HCT116 (cell line): ENCODE measurements around the gene DPYD. TPM values are rescaled to one million over a fixed set of nuclear protein-coding genes. Genes with fewer than 3 reads are reported as not detected.

Experiments
- ATAC-seq: fragments of 200-7000 bp; cut with Tn5 transposase; 2 replicates; pipeline ENCODE4 v1.9.1; 2020; ENCODE audit warnings: mild to moderate bottlenecking, moderate library complexity
- BruUV-seq: library from RNA; stranded (reverse); fragments of 400-500 nt; replicated peaks from 2 replicates; lab custom pipeline; 2021; lab: Mats Ljungman, UMichigan
- CTCF ChIA-PET: fragments of 300-600 bp; sonication (Branson Sonifier 250); formaldehyde crosslinking; loops from one replicate; lab custom pipeline; 2021; ENCODE audit warnings: antibody characterized with exemption; lab: Charles Lee
- POLR2A ChIA-PET: fragments of 300-600, 350-600 bp; sonication (Branson Sonifier 250); formaldehyde crosslinking; loops from one replicate; lab custom pipeline; 2021; ENCODE audit warnings: antibody characterized with exemption; lab: Charles Lee
- RAD21 ChIA-PET, 2 experiments: fragments of 300-600 bp; sonication (Branson Sonifier 250); formaldehyde crosslinking; loops; one replicate each; lab custom pipeline; 2023; ENCODE audit warnings: low total read pairs in 2 of 2; ENCODE audit not compliant: uncharacterized antibody in 2 of 2, unreplicated experiment in 2 of 2, low non-redundant PET in 1 of 2; lab: Charles Lee
- DNase-seq: peaks from one replicate; pipeline ENCODE4 v3.0.0-alpha.2; 2010; ENCODE audit warnings: low read depth, low spot score
- H2AFZ ChIP-seq: fragments of 200-600 bp; shearing (Covaris generic), sonication (generic); 2 replicates; pipeline ENCODE4 v1.6.1; 2017; ENCODE audit warnings: low read depth, mixed run types, mixed read lengths, antibody characterized with exemption, low read length; ENCODE audit not compliant: poor library complexity, severe bottlenecking
- H3K27ac ChIP-seq: 2 replicates; pipeline ENCODE4 v1.5.1; 2012; ENCODE audit warnings: low read depth, low read length
- H3K27me3 ChIP-seq: fragments of 200-600 bp; sonication (generic); 2 replicates; pipeline ENCODE4 v1.6.1; 2016; ENCODE audit warnings: mixed run types, low read length, mixed read lengths; ENCODE audit not compliant: insufficient read depth
- H3K36me3 ChIP-seq, 2 experiments: fragments of 200-500 bp in 1 of 2; fragments of 200-600 bp in 1 of 2; sonication (Bioruptor generic) in 1 of 2; sonication (generic) in 1 of 2; 2 replicates each; pipeline versions ENCODE4 v1.5.1 to v1.6.1; 2014 to 2016; ENCODE audit warnings: low read length in 2 of 2, inconsistent platforms in 1 of 2, mixed read lengths in 1 of 2, mixed run types in 1 of 2; ENCODE audit not compliant: insufficient read depth in 2 of 2, control insufficient read depth in 1 of 2
- H3K4me1 ChIP-seq, 2 experiments: fragments of 200-600 bp in 1 of 2; sonication (generic) in 1 of 2; 2 replicates each; pipeline versions ENCODE4 v1.5.1 to v1.6.1; 2012 to 2017; ENCODE audit warnings: low read length in 2 of 2, inconsistent platforms in 1 of 2, mild to moderate bottlenecking in 1 of 2, mixed read lengths in 1 of 2, mixed run types in 1 of 2, moderate library complexity in 1 of 2; ENCODE audit not compliant: insufficient read depth in 2 of 2, control insufficient read depth in 1 of 2
- H3K4me2 ChIP-seq: fragments of 200-600 bp; sonication (generic); 2 replicates; pipeline ENCODE4 v1.6.1; 2017; ENCODE audit warnings: mixed run types, low read length, mixed read lengths
- H3K4me3 ChIP-seq, 2 experiments: fragments of 200-600 bp in 1 of 2; sonication (generic) in 1 of 2; replicated peaks in 1 of 2; 2 replicates each; pipeline ENCODE4 v1.5.1; 2011 to 2016; ENCODE audit warnings: low read length in 2 of 2, control low read depth in 1 of 2, low read depth in 1 of 2, mild to moderate bottlenecking in 1 of 2, mixed read lengths in 1 of 2, mixed run types in 1 of 2
- H3K79me2 ChIP-seq: fragments of 200-600 bp; sonication (generic); 2 replicates; pipeline ENCODE4 v1.6.1; 2017; ENCODE audit warnings: mild to moderate bottlenecking, mixed run types, low read length, moderate library complexity, mixed read lengths; ENCODE audit not compliant: insufficient read depth
- H3K9ac ChIP-seq: fragments of 200-600 bp; sonication (generic); 2 replicates; pipeline ENCODE4 v1.6.1; 2016; ENCODE audit warnings: low read length, mixed read lengths
- H3K9me2 ChIP-seq: fragments of 200-600 bp; sonication (generic), shearing (Covaris generic); 2 replicates; pipeline ENCODE4 v1.6.1; 2017; ENCODE audit warnings: mixed run types, mild to moderate bottlenecking, moderate library complexity; ENCODE audit not compliant: insufficient read depth
- H3K9me3 ChIP-seq, 2 experiments: fragments of 200-500 bp in 1 of 2; fragments of 200-600 bp in 1 of 2; sonication (Bioruptor generic) in 1 of 2; sonication (generic) in 1 of 2; 2 replicates each; pipeline ENCODE4 v1.6.1; 2014 to 2017; ENCODE audit warnings: low read length in 2 of 2, mixed read lengths in 2 of 2, inconsistent platforms in 1 of 2, low read depth in 1 of 2, mild to moderate bottlenecking in 1 of 2, mixed run types in 1 of 2, moderate library complexity in 1 of 2; ENCODE audit not compliant: control insufficient read depth in 1 of 2, insufficient read depth in 1 of 2
- H4K20me1 ChIP-seq: fragments of 200-600 bp; sonication (generic), shearing (Covaris generic); 2 replicates; pipeline ENCODE4 v1.6.1; 2017; ENCODE audit warnings: mixed run types, mild to moderate bottlenecking, moderate library complexity; ENCODE audit not compliant: insufficient read depth
- CEBPB ChIP-seq: IDR thresholded peaks from 2 replicates; pipeline ENCODE4 v1.6.1; 2012; ENCODE audit warnings: low read depth
- CTCF ChIP-seq, 3 experiments: fragments of 200-600 bp in 1 of 3; sonication (generic) in 1 of 3; IDR thresholded peaks in 2 of 3; conservative IDR thresholded peaks in 1 of 3; 2 replicates each; pipeline ENCODE4 v1.5.1; 2012 to 2017; ENCODE audit warnings: low read depth in 2 of 3, low read length in 2 of 3, antibody characterized with exemption in 1 of 3, borderline replicate concordance in 1 of 3, control low read depth in 1 of 3, mild to moderate bottlenecking in 1 of 3, mixed read lengths in 1 of 3, mixed run types in 1 of 3, moderate library complexity in 1 of 3; ENCODE audit not compliant: insufficient read depth in 1 of 3
- EZH2 ChIP-seq: fragments of 200-600 bp; sonication (generic); IDR thresholded peaks from 2 replicates; pipeline ENCODE4 v1.6.1; 2017; ENCODE audit warnings: antibody characterized with exemption, mixed run types
- EZH2phosphoT487 ChIP-seq: fragments of 200-600 bp; IDR thresholded peaks from 2 replicates; pipeline ENCODE4 v1.6.1; 2018; ENCODE audit warnings: antibody characterized with exemption, borderline replicate concordance
- FOSL1 ChIP-seq: IDR thresholded peaks from 2 replicates; pipeline ENCODE4 v1.6.1; 2012; ENCODE audit warnings: low read depth
- POLR2A ChIP-seq: IDR thresholded peaks from 2 replicates; pipeline ENCODE4 v1.7.0; 2011; ENCODE audit warnings: borderline replicate concordance; ENCODE audit not compliant: insufficient read depth, insufficient read length; ENCODE audit errors: extremely low read depth
- SIN3A ChIP-seq: IDR thresholded peaks from 2 replicates; pipeline ENCODE4 v1.6.1; 2012; ENCODE audit warnings: low read depth
- SP1 ChIP-seq: IDR thresholded peaks from 2 replicates; pipeline ENCODE4 v1.6.1; 2012; ENCODE audit warnings: low read depth
- SRF ChIP-seq: IDR thresholded peaks from 2 replicates; pipeline ENCODE4 v1.6.1; 2012; ENCODE audit warnings: low read depth
- TCF7L2 ChIP-seq: IDR thresholded peaks from 2 replicates; pipeline ENCODE4 v1.7.0; 2011; ENCODE audit warnings: borderline replicate concordance, inconsistent platforms; ENCODE audit not compliant: insufficient read depth, insufficient read length; ENCODE audit errors: extremely low read depth
- ZNF274 ChIP-seq: fragments of 200-500 bp; sonication (Bioruptor generic); IDR thresholded peaks from 2 replicates; pipeline ENCODE4 v1.6.1; 2014; ENCODE audit warnings: mild to moderate bottlenecking, low read depth, low read length, inconsistent platforms
- intact Hi-C: fragments of 100-400 bp; cut with micrococcal nuclease; formaldehyde crosslinking; loops from 2 replicates; pipeline ENCODE4 v1.10.0; 2022
- total RNA-seq: library from RNA; stranded (reverse); gene quantifications from one replicate; pipeline ENCODE4 v1.2.1, GENCODE V29; 2021; ENCODE audit not compliant: unreplicated experiment
- TF ChIP-seq, protein P1 (sequence below): IDR thresholded peaks from 2 replicates; pipeline ENCODE4 v1.6.1; 2012
- TF ChIP-seq, protein P2 (sequence below): IDR thresholded peaks from 2 replicates; pipeline ENCODE4 v1.6.1; 2012
- TF ChIP-seq, protein P3 (sequence below): IDR thresholded peaks from 2 replicates; pipeline ENCODE4 v1.6.1; 2012; ENCODE audit warnings: low read depth

The DPYD gene
- total RNA-seq, 1 experiment from 2014 or later, result 1.7 TPM

DNA sequence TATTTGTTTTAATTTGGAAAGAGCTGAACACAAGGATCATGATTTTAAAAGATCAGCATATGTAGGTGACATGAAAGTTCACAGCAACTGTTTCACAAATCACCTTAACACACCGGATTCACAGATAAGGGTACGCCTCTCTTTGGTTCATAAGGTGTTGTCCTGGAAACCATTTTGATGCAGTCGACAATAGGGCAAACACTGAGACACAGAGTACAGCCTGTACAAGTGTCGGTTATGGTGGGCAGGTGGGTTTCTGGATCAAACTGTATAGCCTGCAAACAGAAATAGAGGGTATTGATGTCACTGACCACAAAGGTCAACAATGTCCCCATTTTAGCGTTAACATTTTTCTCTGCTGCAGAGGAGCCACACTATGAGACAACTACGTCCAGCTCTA, 842.0 kb downstream of the DPYD start:
- Histone ChIP-seq H3K4me2 (no peak overlapping the region), H3K4me1 (no peaks in the 10 kb centered on the region), H3K27me3 (no peaks in the 10 kb centered on the region), H3K9me2 (no peaks in the 10 kb centered on the region), H3K9me3 (no peaks in the 10 kb centered on the region), H3K9ac (no peak overlapping the region), H3K36me3 (no peaks in the 10 kb centered on the region), H3K79me2 (no peaks in the 10 kb centered on the region), H3K27ac (no peak overlapping the region), H2AFZ (no peak overlapping the region), H3K4me3 (no peak overlapping the region), H4K20me1 (no peaks in the 10 kb centered on the region)
- ChIA-PET POLR2A (no interaction called here), RAD21 (no interaction called here), CTCF (no interaction called here)
- DNase-seq (no peak), ATAC-seq (no peak)
- intact Hi-C loops, result no loop called here
- no TSS peak for BruUV-seq
- TF ChIP-seq POLR2A, result no peak
- no peak for TF ChIP-seq EZH2phosphoT487
- TF ChIP-seq FOSL1, result no peak
- TF ChIP-seq EZH2, result no peak
- TF ChIP-seq SIN3A, result no peak
- TF ChIP-seq SP1, result no peak
- TF ChIP-seq, protein P1, sequence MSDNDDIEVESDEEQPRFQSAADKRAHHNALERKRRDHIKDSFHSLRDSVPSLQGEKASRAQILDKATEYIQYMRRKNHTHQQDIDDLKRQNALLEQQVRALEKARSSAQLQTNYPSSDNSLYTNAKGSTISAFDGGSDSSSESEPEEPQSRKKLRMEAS, result no peak
- no peak for TF ChIP-seq SRF
- TF ChIP-seq CTCF (IDR thresholded peaks at IDR 0.05 in 2 of 3, conservative IDR thresholded peaks at IDR 0.05 in 1 of 3; ENCODE audit: borderline replicate concordance in 1 of 3, insufficient read depth in 1 of 3, low read depth in 2 of 3, low read length in 2 of 3), result no peak
- TF ChIP-seq TCF7L2, result no peak
- TF ChIP-seq, protein P2, sequence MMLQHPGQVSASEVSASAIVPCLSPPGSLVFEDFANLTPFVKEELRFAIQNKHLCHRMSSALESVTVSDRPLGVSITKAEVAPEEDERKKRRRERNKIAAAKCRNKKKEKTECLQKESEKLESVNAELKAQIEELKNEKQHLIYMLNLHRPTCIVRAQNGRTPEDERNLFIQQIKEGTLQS, result no peak
- TF ChIP-seq, protein P3, sequence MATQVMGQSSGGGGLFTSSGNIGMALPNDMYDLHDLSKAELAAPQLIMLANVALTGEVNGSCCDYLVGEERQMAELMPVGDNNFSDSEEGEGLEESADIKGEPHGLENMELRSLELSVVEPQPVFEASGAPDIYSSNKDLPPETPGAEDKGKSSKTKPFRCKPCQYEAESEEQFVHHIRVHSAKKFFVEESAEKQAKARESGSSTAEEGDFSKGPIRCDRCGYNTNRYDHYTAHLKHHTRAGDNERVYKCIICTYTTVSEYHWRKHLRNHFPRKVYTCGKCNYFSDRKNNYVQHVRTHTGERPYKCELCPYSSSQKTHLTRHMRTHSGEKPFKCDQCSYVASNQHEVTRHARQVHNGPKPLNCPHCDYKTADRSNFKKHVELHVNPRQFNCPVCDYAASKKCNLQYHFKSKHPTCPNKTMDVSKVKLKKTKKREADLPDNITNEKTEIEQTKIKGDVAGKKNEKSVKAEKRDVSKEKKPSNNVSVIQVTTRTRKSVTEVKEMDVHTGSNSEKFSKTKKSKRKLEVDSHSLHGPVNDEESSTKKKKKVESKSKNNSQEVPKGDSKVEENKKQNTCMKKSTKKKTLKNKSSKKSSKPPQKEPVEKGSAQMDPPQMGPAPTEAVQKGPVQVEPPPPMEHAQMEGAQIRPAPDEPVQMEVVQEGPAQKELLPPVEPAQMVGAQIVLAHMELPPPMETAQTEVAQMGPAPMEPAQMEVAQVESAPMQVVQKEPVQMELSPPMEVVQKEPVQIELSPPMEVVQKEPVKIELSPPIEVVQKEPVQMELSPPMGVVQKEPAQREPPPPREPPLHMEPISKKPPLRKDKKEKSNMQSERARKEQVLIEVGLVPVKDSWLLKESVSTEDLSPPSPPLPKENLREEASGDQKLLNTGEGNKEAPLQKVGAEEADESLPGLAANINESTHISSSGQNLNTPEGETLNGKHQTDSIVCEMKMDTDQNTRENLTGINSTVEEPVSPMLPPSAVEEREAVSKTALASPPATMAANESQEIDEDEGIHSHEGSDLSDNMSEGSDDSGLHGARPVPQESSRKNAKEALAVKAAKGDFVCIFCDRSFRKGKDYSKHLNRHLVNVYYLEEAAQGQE, result no peak
- TF ChIP-seq CEBPB, result no peak
- TF ChIP-seq ZNF274, result no peak
